Endothelial cell of umbilical vein (primary cell): Measurements from ENCODE around the gene DIP2B. TPM values are rescaled to one million over a fixed set of nuclear protein-coding genes. Genes with fewer than 3 reads are reported as not detected.

ENCODE experiments used
- BruUV-seq: library from RNA; stranded (reverse); fragments of 400-500 nt; replicated peaks from 2 replicates; lab custom pipeline; 2021; lab: Mats Ljungman, UMichigan
- CTCF ChIA-PET: fragments of 300-600, 350-600 bp; sonication (Branson Sonifier 250); formaldehyde crosslinking; loops from one replicate; lab custom pipeline; 2021; ENCODE audit warnings: antibody characterized with exemption, inconsistent platforms; lab: Charles Lee
- POLR2A ChIA-PET: fragments of 300-600, 350-600 bp; sonication (Branson Sonifier 250); formaldehyde crosslinking; loops from one replicate; lab custom pipeline; 2021; ENCODE audit warnings: antibody characterized with exemption, inconsistent platforms; lab: Charles Lee
- DNase-seq: peaks from one replicate; pipeline ENCODE4 v3.0.0-alpha.2; 2011; ENCODE audit warnings: low read depth, low spot score
- FAIRE-seq: peaks from 2 replicates; lab custom pipeline; 2011; peaks lifted over from hg19 to GRCh38; lab: Jason Lieb, UNC
- H2AFZ ChIP-seq: 2 replicates; pipeline ENCODE4 v1.6.0; 2012; ENCODE audit warnings: low read depth, low read length, control low read depth, inconsistent platforms
- H3K27ac ChIP-seq: 2 replicates; pipeline ENCODE4 v1.5.1; 2011; ENCODE audit warnings: low read depth, mild to moderate bottlenecking, control low read depth, low read length, moderate library complexity; ENCODE audit not compliant: insufficient read depth
- H3K27me3 ChIP-seq, 2 experiments: 2 replicates each; pipeline versions ENCODE4 v1.6.0 to v1.6.1; 2011; ENCODE audit warnings: low read length in 2 of 2, mixed read lengths in 1 of 2; ENCODE audit not compliant: control insufficient read depth in 2 of 2, insufficient read depth in 2 of 2
- H3K36me3 ChIP-seq, 2 experiments: 2 replicates in 1 of 2; 3 replicates in 1 of 2; pipeline ENCODE4 v1.5.1; 2011; ENCODE audit warnings: low read length in 2 of 2, mild to moderate bottlenecking in 1 of 2, moderate library complexity in 1 of 2; ENCODE audit not compliant: control insufficient read depth in 2 of 2, insufficient read depth in 2 of 2; ENCODE audit errors: extremely low read depth in 1 of 2
- H3K4me1 ChIP-seq: 3 replicates; pipeline ENCODE4 v1.5.1; 2011; ENCODE audit warnings: mild to moderate bottlenecking, low read length; ENCODE audit not compliant: control insufficient read depth, insufficient read depth; ENCODE audit errors: extremely low read depth
- H3K4me2 ChIP-seq: 2 replicates; pipeline ENCODE4 v1.6.1; 2011; ENCODE audit warnings: low read length, control low read depth, mixed read lengths; ENCODE audit not compliant: insufficient read depth
- H3K4me3 ChIP-seq, 3 experiments: fragments of 200-600 bp in 1 of 3; sonication (generic), shearing (Covaris generic) in 1 of 3; replicated peaks in 1 of 3; 2 replicates each; pipeline ENCODE4 v1.5.1; 2011 to 2016; ENCODE audit warnings: control low read depth in 3 of 3, low read length in 3 of 3, mild to moderate bottlenecking in 2 of 3, inconsistent platforms in 1 of 3, low read depth in 1 of 3, moderate library complexity in 1 of 3; ENCODE audit not compliant: insufficient read depth in 1 of 3
- H3K79me2 ChIP-seq: 2 replicates; pipeline ENCODE4 v1.6.0; 2012; ENCODE audit warnings: low read length, inconsistent platforms; ENCODE audit not compliant: control insufficient read depth, insufficient read depth
- H3K9ac ChIP-seq: replicated peaks from 2 replicates; pipeline ENCODE3; 2011; ENCODE audit warnings: low read length, control low read depth; ENCODE audit not compliant: insufficient read depth; ENCODE audit errors: extremely low read depth
- H3K9me1 ChIP-seq: replicated peaks from 3 replicates; pipeline ENCODE4 v1.6.0; 2011; ENCODE audit warnings: mild to moderate bottlenecking, low read length; ENCODE audit not compliant: control insufficient read depth, insufficient read depth; ENCODE audit errors: extremely low read depth
- H3K9me3 ChIP-seq: replicated peaks from 2 replicates; pipeline ENCODE4 v1.5.1; 2012; ENCODE audit warnings: low read length, inconsistent platforms; ENCODE audit not compliant: control insufficient read depth, insufficient read depth
- H4K20me1 ChIP-seq: replicated peaks from 2 replicates; pipeline ENCODE3; 2011; ENCODE audit warnings: mild to moderate bottlenecking, low read length; ENCODE audit not compliant: control insufficient read depth, insufficient read depth; ENCODE audit errors: extremely low read depth
- CTCF ChIP-seq, 2 donors: IDR thresholded peaks; 1 replicate in 1 of 2; 2 replicates in 1 of 2; pipeline ENCODE4 v1.5.1; 2011; ENCODE audit warnings: low read length in 2 of 2, mild to moderate bottlenecking in 2 of 2, moderate library complexity in 2 of 2, control low read depth in 1 of 2, inconsistent platforms in 1 of 2, low read depth in 1 of 2; ENCODE audit not compliant: insufficient read depth in 1 of 2; ENCODE audit errors: extremely low read depth in 1 of 2
- EZH2 ChIP-seq: IDR thresholded peaks from 2 replicates; pipeline ENCODE4 v1.6.1; 2012; ENCODE audit warnings: borderline replicate concordance, low read depth, mild to moderate bottlenecking, moderate library complexity, low read length, inconsistent platforms; ENCODE audit not compliant: severe bottlenecking
- GATA2 ChIP-seq: IDR thresholded peaks from 2 replicates; pipeline ENCODE4 v1.7.0; 2011; ENCODE audit warnings: low read depth, mild to moderate bottlenecking, moderate library complexity, mixed read lengths, low read length; ENCODE audit not compliant: insufficient read length, insufficient read depth
- JUN ChIP-seq: IDR thresholded peaks from 2 replicates; pipeline ENCODE4 v1.6.1; 2011; ENCODE audit warnings: borderline replicate concordance, low read depth; ENCODE audit not compliant: insufficient read length, insufficient read depth
- MAX ChIP-seq: IDR thresholded peaks from 2 replicates; pipeline ENCODE4 v1.6.1; 2011; ENCODE audit not compliant: insufficient read depth, insufficient read length
- MYC ChIP-seq: IDR thresholded peaks from one replicate; pipeline ENCODE4 v1.6.1; 2011; ENCODE audit warnings: mild to moderate bottlenecking, low read depth, low read length
- POLR2A ChIP-seq: IDR thresholded peaks from 2 replicates; pipeline ENCODE4 v1.6.1; 2012; ENCODE audit warnings: low read depth, mild to moderate bottlenecking, control low read depth, low read length
- POLR2AphosphoS5 ChIP-seq: IDR thresholded peaks from 2 replicates; pipeline ENCODE4 v1.6.1; 2012; ENCODE audit warnings: low read depth, mild to moderate bottlenecking, control low read depth, low read length, moderate library complexity; ENCODE audit not compliant: insufficient read depth
- dilution Hi-C: fragments of 300-500 bp; cut with MboI; formaldehyde crosslinking; loops from one replicate; pipeline ENCODE4 v1.15.0; 2019; ENCODE audit warnings: low sequenced_read_pairs; ENCODE audit not compliant: extremely low pct_ligation_motif_present
- intact Hi-C: fragments of 100-400 bp; cut with micrococcal nuclease; formaldehyde crosslinking; loops from one replicate; pipeline ENCODE4 v1.10.0; 2022
- polyA plus RNA-seq, 4 experiments: library from polyadenylated mRNA; depleted of rRNA in 3 of 4; stranded (reverse) in 3 of 4; unstranded in 1 of 4; fragments of >200 nt; gene quantifications; 2 replicates each; pipeline versions ENCODE4 v1.2.1 to v1.2.3, GENCODE V29; 2011 to 2012; ENCODE audit warnings: missing spikeins in 1 of 4
- total RNA-seq: library from RNA; stranded (reverse); gene quantifications from 2 replicates; pipeline ENCODE4 v1.2.3, GENCODE V29; 2021

The DIP2B gene
- total and polyA plus RNA-seq, 2 donors (not counting 3 experiments of a cell fraction or from before 2014, with no cell fraction given), result 14.5 to 28.0 TPM

GRCh38 chr12:50689437-50689836 lies 184.7 kb downstream of the DIP2B start:
- dilution Hi-C loops, result no loop called here
- Histone ChIP-seq H3K27ac (no peak overlapping the region), H3K9me1 (no peaks in the 10 kb centered on the region), H3K4me3 (no peak overlapping the region), H3K4me1 (no peaks in the 10 kb centered on the region), H3K9ac (no peak overlapping the region), H3K79me2 (no peaks in the 10 kb centered on the region), H3K36me3 (peaks cover 3 to 10% of the 10 kb centered on the region in 2 experiments), H4K20me1 (no peaks in the 10 kb centered on the region), H3K4me2 (no peak overlapping the region), H3K9me3 (no peaks in the 10 kb centered on the region), H2AFZ (no peak overlapping the region), H3K27me3 (no peaks in the 10 kb centered on the region)
- no TSS peak for BruUV-seq
- FAIRE-seq, result no peak
- intact Hi-C loops, result no loop called here
- TF ChIP-seq EZH2, result no peak
- no peak for TF ChIP-seq POLR2AphosphoS5
- no peak for TF ChIP-seq MAX
- TF ChIP-seq POLR2A, result no peak
- no peak for TF ChIP-seq GATA2
- TF ChIP-seq JUN, result no peak
- no peak for TF ChIP-seq CTCF (IDR thresholded peaks at IDR 0.05; ENCODE audit: extremely low read depth in 1 of 2, insufficient read depth in 1 of 2, low read depth in 1 of 2, low read length in 2 of 2)
- no peak for TF ChIP-seq MYC
- CTCF ChIA-PET, result interaction anchor here (0.9 kb wide), 1 partner anchor 185 kb away, joined by 3 read pairs; no protein-coding TSS in a partner anchor
- POLR2A ChIA-PET, result no interaction called here
- DNase-seq, result no peak
